Memory B cell (primary cell): ENCODE results near the gene SOWAHA.

Source experiments
- ATAC-seq: fragments of 150-1000 bp; cut with Tn5 transposase; 2 replicates; pipeline ENCODE4 v1.10.0; 2021; ENCODE audit warnings: low read depth, mild to moderate bottlenecking, moderate library complexity
- DNase-seq, 2 donors: peaks; one replicate each; pipeline ENCODE4 v3.0.0; 2022; ENCODE audit warnings: low spot score in 2 of 2
- H3K27ac Mint-ChIP-seq: one replicate; pipeline ENCODE4 v1.8.0; 2022; ENCODE audit warnings: mild to moderate bottlenecking, moderate library complexity, mixed read lengths
- H3K27me3 Mint-ChIP-seq: one replicate; pipeline ENCODE4 v1.8.0; 2022; ENCODE audit warnings: mixed read lengths
- H3K36me3 Mint-ChIP-seq: one replicate; pipeline ENCODE4 v1.8.0; 2022; ENCODE audit warnings: mild to moderate bottlenecking, mixed read lengths
- H3K4me1 Mint-ChIP-seq: one replicate; pipeline ENCODE4 v1.8.0; 2022; ENCODE audit warnings: mixed read lengths
- H3K4me3 Mint-ChIP-seq: one replicate; pipeline ENCODE4 v1.8.0; 2022; ENCODE audit warnings: mild to moderate bottlenecking, moderate library complexity, mixed read lengths
- H3K9me3 Mint-ChIP-seq: one replicate; pipeline ENCODE4 v1.8.0; 2022; ENCODE audit warnings: mixed read lengths

SOWAHA gene

DNA sequence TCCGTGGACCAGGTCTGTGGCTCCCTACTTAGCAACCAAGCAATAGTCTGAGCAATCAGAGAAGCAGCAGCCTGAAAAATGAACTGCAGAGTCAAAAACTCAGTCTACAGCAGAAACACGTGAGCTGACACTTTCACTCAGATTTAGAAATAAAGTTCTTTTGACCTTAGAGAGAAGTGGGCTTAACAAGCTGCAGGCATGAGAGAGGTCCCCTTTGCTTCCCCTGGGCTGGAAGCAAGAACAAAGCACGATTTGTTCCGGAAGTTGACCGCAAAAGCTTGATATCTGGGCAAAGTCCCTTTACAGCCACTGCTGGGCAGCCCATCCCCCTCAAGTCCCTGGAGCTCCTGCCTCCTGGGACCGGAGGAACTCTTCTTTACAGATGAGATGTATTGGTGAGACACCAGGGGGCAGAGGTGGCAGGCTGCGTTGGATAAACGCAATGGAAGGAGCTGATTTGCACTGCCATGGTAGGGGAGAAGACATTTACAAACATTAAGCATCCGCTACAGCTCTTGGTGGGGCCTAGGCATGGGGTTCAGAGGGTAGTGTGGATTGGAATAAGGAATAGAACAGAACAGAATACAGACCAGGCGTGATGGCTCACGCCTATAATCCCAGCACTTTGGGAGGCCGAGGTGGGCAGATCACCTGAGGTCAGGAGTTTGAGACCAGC, 5.8 kb upstream of the SOWAHA start:
- Mint-ChIP-seq H3K27ac (no peak overlapping the region), H3K4me1 (peaks cover 9% of the 10 kb centered on the region), H3K9me3 (no peaks in the 10 kb centered on the region), H3K4me3 (no peak overlapping the region), H3K27me3 (peaks cover 19% of the 10 kb centered on the region), H3K36me3 (no peaks in the 10 kb centered on the region)
- no peak for DNase-seq
- no peak for ATAC-seq

DNA sequence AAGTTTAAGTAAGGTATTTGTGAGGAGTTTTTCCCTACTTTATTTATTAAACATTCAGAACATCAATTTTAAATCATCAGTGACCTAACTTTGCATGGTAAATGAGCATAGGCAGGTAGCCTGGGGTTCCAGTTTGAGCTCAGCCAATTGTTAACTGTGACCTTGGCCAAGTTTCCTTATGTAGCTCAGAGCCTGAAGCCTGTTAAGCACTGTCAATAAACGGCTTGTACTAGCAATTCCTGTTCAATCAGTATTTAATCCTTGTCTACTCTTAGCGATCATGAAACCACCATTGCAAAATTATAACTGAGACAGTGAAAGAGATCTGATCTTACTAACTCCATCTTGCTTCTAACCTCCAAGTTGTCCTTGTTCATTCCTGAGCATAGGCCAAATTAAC, 4.7 kb upstream of the SOWAHA start:
- Mint-ChIP-seq H3K27ac (no peak overlapping the region), H3K36me3 (no peaks in the 10 kb centered on the region), H3K4me3 (no peak overlapping the region), H3K27me3 (peaks cover 17% of the 10 kb centered on the region), H3K9me3 (no peaks in the 10 kb centered on the region), H3K4me1 (peaks cover 15% of the 10 kb centered on the region)
- ATAC-seq: no peak
- DNase-seq: no peak

DNA sequence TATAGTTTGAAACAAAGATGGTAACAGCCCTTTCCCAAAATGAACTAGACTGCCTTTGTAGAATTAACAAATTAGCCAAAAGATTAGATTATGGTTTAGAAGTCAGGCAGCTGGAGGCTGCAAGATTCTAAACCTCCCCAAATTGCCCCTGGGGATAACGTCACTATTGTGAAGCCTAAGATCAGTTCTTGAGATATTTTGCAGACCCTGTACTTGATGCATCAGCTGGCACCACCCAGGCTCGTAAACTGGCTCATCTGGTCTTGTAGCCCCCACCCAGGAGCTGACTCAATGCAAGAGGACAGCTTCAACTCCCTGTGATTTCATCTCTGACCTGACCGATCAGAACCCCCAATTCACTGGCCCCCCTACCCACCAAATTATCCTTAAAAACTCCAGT, 4.2 kb upstream of the SOWAHA start:
- Mint-ChIP-seq H3K36me3 (no peaks in the 10 kb centered on the region), H3K27ac (no peak overlapping the region), H3K4me3 (no peak overlapping the region), H3K9me3 (no peaks in the 10 kb centered on the region), H3K27me3 (peaks cover 16% of the 10 kb centered on the region), H3K4me1 (peaks cover 14% of the 10 kb centered on the region)
- ATAC-seq (no peak), DNase-seq (no peak)

DNA sequence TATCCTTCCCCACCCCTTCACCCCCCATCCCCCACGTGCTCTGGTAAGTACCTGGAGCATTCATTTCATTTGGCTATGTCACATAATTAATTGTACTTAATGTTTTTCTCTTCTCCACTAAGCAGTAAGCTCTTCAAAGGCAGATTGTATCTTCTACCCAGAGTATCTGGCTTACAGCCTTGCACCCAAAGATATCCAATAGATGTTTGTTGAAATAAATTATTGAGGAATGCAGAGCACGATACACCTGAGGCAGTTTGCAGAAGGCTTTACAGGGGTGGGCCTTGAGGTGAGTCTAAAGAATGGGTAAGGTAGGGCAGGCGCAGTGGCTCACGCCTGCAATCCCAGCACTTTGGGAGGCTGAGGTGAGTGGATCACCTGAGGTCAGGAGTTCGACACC, 2.5 kb upstream of the SOWAHA start:
- Mint-ChIP-seq H3K36me3 (no peaks in the 10 kb centered on the region), H3K9me3 (no peaks in the 10 kb centered on the region), H3K4me3 (no peak overlapping the region), H3K4me1 (peaks cover 8% of the 10 kb centered on the region), H3K27me3 (peaks cover 11% of the 10 kb centered on the region), H3K27ac (no peak overlapping the region)
- no peak for DNase-seq
- no peak for ATAC-seq

DNA sequence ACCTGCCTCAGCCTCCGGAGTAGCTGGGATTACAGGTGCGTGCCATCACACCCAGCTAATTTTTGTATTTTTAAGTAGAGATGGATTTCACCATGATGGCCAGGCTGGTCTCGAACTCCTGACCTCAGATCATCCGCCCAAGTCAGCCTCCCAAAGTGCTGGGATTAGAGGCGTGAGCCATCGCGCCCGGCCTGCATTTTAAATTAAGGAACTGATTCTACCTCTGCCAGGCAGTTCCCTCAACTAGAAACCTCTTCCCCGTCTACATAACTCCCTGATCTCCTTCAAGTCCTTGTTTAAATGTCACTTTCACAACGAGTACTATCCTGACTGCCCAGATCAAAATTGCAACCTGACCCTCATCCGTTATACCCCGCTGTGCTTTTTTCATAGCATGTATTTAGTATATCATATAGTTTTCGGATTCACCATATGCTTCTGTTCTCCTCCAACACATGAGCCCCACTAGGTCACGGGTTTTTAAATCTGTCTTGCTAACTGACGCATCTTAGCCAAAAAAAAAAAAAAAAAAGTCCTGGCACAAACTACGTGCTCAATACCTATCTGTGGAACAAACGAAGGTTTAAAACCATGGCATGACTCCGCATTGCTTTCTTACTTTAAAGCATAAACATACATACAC, 858 bp upstream of the SOWAHA start:
- H3K36me3 Mint-ChIP-seq: no peaks in the 10 kb centered on the region
- DNase-seq (no peak), ATAC-seq (peak; percentile 36)
- H3K4me1 Mint-ChIP-seq: peaks cover 8% of the 10 kb centered on the region
- H3K27me3 Mint-ChIP-seq: peaks cover 11% of the 10 kb centered on the region
- H3K9me3 Mint-ChIP-seq: no peaks in the 10 kb centered on the region
- no peak overlapping the region for H3K27ac Mint-ChIP-seq
- peak overlapping the region; percentile 25 for H3K4me3 Mint-ChIP-seq

DNA sequence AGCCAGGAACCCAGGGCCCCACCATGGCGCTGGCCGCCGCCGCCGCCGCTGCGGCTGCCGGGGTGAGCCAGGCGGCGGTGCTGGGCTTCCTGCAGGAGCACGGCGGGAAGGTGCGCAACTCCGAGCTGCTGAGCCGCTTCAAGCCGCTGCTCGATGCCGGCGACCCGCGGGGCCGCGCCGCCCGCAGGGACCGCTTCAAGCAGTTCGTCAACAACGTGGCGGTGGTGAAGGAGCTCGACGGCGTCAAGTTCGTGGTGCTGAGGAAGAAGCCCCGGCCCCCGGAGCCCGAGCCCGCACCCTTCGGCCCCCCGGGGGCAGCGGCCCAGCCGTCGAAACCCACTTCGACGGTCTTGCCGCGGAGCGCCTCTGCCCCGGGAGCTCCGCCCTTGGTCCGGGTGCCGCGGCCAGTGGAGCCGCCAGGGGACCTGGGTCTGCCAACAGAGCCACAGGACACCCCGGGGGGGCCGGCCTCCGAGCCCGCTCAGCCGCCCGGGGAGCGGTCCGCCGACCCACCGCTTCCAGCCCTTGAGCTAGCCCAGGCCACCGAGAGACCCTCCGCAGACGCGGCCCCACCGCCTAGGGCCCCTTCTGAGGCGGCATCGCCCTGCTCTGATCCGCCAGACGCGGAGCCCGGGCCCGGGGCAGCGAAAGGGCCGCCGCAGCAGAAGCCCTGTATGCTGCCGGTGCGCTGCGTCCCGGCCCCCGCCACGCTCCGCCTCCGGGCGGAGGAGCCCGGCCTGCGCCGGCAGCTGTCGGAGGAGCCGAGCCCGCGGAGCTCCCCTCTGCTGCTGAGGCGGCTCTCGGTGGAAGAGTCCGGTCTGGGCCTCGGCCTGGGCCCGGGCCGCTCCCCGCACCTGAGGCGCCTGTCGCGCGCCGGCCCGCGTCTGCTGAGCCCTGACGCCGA, 749 bp downstream of the SOWAHA start:
- ATAC-seq: peak; percentile 54
- Mint-ChIP-seq H3K27ac (no peak overlapping the region), H3K27me3 (peaks cover 11% of the 10 kb centered on the region), H3K4me1 (peaks cover 8% of the 10 kb centered on the region), H3K36me3 (no peaks in the 10 kb centered on the region), H3K4me3 (peak overlapping the region; percentile 34), H3K9me3 (no peaks in the 10 kb centered on the region)
- peak in 1 of 2 donors; percentile 34 for DNase-seq

DNA sequence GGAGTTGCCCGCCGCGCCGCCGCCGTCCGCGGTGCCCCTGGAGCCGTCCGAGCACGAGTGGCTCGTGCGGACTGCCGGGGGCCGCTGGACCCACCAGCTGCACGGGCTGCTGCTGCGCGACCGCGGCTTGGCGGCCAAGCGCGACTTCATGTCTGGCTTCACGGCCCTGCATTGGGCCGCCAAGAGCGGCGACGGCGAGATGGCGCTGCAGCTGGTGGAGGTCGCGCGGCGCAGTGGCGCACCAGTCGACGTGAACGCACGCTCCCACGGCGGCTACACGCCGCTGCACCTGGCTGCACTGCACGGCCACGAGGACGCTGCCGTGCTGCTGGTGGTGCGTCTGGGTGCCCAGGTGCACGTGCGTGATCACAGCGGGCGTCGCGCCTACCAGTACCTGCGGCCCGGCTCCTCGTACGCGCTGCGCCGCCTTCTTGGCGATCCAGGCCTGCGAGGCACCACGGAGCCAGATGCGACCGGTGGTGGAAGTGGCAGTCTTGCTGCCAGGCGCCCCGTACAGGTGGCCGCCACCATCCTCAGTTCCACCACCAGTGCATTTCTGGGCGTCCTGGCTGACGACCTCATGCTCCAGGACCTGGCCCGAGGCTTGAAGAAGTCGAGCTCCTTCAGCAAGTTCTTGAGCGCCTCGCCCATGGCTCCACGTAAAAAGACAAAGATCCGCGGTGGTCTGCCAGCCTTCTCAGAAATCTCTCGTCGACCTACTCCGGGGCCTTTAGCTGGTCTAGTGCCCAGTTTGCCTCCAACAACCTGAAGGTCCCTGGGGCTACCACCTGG, 1.6 kb downstream of the SOWAHA start:
- H3K36me3 Mint-ChIP-seq: no peaks in the 10 kb centered on the region
- H3K4me1 Mint-ChIP-seq: peaks cover 12% of the 10 kb centered on the region
- H3K9me3 Mint-ChIP-seq: no peaks in the 10 kb centered on the region
- H3K27me3 Mint-ChIP-seq: peaks cover 10% of the 10 kb centered on the region
- DNase-seq: no peak
- no peak overlapping the region for H3K27ac Mint-ChIP-seq
- peak overlapping the region; percentile 54 for H3K4me3 Mint-ChIP-seq
- no peak for ATAC-seq

DNA sequence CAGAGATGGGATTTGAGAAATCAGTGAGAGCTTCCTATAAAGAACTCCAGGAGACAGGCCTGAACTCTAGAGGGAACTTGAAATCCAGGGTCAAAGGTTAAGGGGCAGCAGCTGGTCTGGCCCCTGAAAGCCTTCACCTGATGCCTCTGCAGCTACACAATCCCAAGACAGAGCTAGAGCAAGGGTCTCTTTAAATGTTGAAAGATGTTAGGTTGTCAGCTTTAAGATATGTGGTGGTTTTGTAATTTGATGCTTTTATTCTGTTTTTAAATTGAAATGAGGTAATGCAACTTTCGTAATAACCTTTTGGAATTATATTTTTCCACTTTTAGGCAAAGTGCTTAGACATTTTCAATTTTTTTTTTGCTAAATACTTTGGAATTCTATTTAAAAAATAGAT, 2.4 kb downstream of the SOWAHA start:
- no peaks in the 10 kb centered on the region for H3K9me3 Mint-ChIP-seq
- H3K27ac Mint-ChIP-seq: no peak overlapping the region
- peaks cover 8% of the 10 kb centered on the region for H3K27me3 Mint-ChIP-seq
- no peak for ATAC-seq
- no peak for DNase-seq
- no peaks in the 10 kb centered on the region for H3K36me3 Mint-ChIP-seq
- peak overlapping the region; percentile 54 for H3K4me3 Mint-ChIP-seq
- H3K4me1 Mint-ChIP-seq: peaks cover 16% of the 10 kb centered on the region

DNA sequence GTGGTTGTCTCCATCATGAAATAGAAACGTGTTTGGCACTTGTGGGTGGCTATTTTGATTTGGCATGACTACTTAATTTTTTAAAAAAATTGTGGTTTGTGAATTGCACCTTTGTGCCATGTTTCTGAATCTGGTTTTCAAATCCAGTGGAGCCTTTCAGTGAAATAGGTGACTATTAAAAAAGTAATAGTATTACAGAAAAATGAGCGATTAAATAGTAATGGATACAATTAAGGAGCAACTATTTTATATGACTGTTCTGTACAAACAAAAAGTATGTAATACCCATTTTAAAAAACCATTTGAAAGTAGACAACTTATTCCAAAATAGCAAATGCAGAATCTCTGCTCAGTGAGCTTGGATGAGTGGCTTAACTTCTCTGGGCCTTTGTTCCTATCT, 3.0 kb downstream of the SOWAHA start:
- H3K27ac Mint-ChIP-seq: no peak overlapping the region

DNA sequence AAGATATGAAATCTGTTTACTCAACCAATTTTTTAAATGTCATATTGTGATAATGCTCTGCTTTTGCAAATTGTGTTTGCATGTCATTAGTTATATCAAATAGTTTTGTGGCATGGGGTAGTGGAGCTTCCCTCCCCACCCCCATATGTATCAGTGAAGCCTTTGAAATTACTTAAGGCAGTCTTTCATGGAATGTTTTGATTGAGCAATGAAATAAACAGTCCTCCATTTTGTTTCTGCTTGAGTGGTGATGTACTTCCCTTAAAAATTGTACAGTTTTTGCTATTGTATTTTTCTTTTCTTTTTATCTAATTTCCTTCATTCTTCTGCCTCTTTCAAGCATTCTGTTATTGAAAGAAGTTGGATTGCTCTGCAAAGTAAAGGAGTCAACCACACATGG, 3.5 kb downstream of the SOWAHA start:
- Mint-ChIP-seq H3K27ac (no peak overlapping the region), H3K9me3 (no peaks in the 10 kb centered on the region), H3K4me1 (peaks cover 16% of the 10 kb centered on the region), H3K27me3 (peaks cover 5% of the 10 kb centered on the region), H3K4me3 (no peak overlapping the region), H3K36me3 (no peaks in the 10 kb centered on the region)
- no peak for ATAC-seq
- DNase-seq: no peak

More for the DNA sequence above, 3.0 kb downstream of the SOWAHA start:
- DNase-seq: no peak
- H3K27me3 Mint-ChIP-seq: peaks cover 5% of the 10 kb centered on the region
- ATAC-seq: no peak
- H3K4me3 Mint-ChIP-seq: no peak overlapping the region
- H3K36me3 Mint-ChIP-seq: no peaks in the 10 kb centered on the region
- H3K9me3 Mint-ChIP-seq: no peaks in the 10 kb centered on the region
- H3K4me1 Mint-ChIP-seq: peaks cover 16% of the 10 kb centered on the region

DNA sequence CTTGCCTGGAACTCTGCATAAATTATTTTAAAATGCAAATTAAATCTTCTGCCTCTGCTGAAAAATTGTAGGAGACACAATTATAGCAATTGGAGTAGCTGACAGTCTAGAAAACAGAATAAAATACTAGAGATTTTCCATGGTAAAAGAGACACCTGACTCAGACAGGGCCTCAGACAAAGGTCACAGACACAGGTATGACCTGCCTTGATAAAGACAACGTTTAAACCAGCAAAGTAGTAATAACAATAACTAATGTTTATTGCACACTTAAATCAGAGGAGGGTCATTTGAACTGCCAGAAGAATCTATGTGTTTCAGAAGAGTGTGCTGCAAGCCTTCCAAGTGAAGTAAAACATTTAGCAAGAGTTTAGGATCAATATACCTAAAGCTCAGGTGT, 3.9 kb downstream of the SOWAHA start:
- peaks cover 5% of the 10 kb centered on the region for H3K27me3 Mint-ChIP-seq
- H3K9me3 Mint-ChIP-seq: no peaks in the 10 kb centered on the region

DNA sequence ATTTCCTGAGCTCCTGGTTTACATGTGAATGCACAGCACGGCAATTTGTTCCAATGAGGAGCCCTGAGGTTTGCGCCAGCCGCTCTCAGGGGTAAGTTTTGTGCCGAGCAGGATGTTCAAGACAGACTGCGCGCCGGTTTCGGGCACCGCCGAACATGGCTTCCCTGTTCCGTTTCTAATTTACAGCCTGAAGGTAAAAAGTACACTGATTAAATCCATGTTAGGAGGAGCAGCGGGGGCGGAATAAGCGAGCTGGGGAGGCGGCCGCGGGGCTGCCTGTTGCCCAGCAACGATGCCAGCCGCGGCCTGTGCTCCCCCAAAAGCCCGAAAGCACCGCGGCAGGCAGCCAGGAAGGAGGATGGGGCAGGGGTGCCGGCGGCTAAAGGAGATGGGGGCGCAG, 6.4 kb downstream of the SOWAHA start:
- DNase-seq (no peak), ATAC-seq (peak; percentile 12)
- H3K27me3 Mint-ChIP-seq: peaks cover 5% of the 10 kb centered on the region
- no peak overlapping the region for H3K27ac Mint-ChIP-seq
- peak overlapping the region; percentile 73 for H3K4me3 Mint-ChIP-seq
- no peaks in the 10 kb centered on the region for H3K36me3 Mint-ChIP-seq
- peaks cover 15% of the 10 kb centered on the region for H3K4me1 Mint-ChIP-seq
- no peaks in the 10 kb centered on the region for H3K9me3 Mint-ChIP-seq

More for the DNA sequence above, 3.9 kb downstream of the SOWAHA start:
- H3K4me3 Mint-ChIP-seq: no peak overlapping the region
- no peak overlapping the region for H3K27ac Mint-ChIP-seq
- ATAC-seq: no peak
- no peak for DNase-seq
- H3K4me1 Mint-ChIP-seq: peaks cover 16% of the 10 kb centered on the region
- no peaks in the 10 kb centered on the region for H3K36me3 Mint-ChIP-seq

DNA sequence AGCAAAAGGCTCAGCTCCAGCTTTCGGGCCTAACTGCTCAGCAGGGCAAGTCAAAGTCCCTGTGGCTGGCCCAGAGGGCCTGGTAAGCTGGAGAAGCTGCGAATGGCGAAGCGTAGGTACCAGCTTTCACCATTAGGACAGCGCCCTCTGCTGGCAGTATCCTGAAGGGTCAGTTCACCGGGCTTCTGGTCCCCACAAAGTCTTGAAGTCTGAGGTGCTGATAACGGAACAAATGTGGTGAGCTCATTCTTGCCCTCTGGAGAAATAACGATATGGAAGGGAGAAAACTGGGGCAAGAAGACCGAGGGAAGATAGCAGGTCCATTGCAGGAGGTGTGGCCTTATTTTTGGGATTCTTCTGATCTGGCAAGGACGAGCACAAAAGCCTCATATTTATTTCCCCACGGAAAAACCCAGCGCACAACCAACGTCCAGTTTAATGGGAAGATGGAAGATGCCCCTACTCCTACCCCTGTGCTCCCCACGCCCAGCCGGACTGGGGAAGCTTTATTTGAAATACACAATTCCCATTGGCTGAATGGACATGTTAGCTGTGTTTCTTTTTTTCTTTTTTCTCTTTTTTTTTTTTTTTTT, 7.2 kb downstream of the SOWAHA start:
- no peak overlapping the region for H3K27ac Mint-ChIP-seq
- ATAC-seq: peak; percentile 93
- H3K27me3 Mint-ChIP-seq: peaks cover 5% of the 10 kb centered on the region
- H3K4me3 Mint-ChIP-seq: peak overlapping the region; percentile 55
- no peaks in the 10 kb centered on the region for H3K36me3 Mint-ChIP-seq
- peak; percentile 87 to 92 for DNase-seq
- no peaks in the 10 kb centered on the region for H3K9me3 Mint-ChIP-seq
- H3K4me1 Mint-ChIP-seq: peaks cover 15% of the 10 kb centered on the region
